Mesodermal cell (in vitro differentiated cells): Measurements from ENCODE around the gene PAPSS1. TPM values are rescaled to one million over a fixed set of nuclear protein-coding genes. Genes with fewer than 3 reads are reported as not detected.

Source experiments
- H3K27ac ChIP-seq: 2 replicates; pipeline ENCODE4 v1.7.0; 2013; ENCODE audit warnings: mild to moderate bottlenecking, low read depth, low read length, moderate library complexity; ENCODE audit not compliant: severe bottlenecking
- H3K36me3 ChIP-seq: 2 replicates; pipeline ENCODE4 v1.7.1; 2013; ENCODE audit warnings: mild to moderate bottlenecking, low read length, moderate library complexity; ENCODE audit not compliant: control insufficient read depth, insufficient read depth
- H3K4me1 ChIP-seq: one replicate; pipeline ENCODE4 v1.7.1; 2013; ENCODE audit warnings: mild to moderate bottlenecking, low read length; ENCODE audit not compliant: insufficient read depth, control insufficient read depth, poor library complexity, severe bottlenecking
- H3K4me3 ChIP-seq: 2 replicates; pipeline ENCODE4 v1.7.0; 2013; ENCODE audit warnings: low read length, control low read depth, mild to moderate bottlenecking; ENCODE audit not compliant: insufficient read depth, poor library complexity, severe bottlenecking; ENCODE audit errors: extremely low read depth
- H3K9me3 ChIP-seq: 2 replicates; pipeline ENCODE4 v1.7.1; 2013; ENCODE audit warnings: mild to moderate bottlenecking, low read length, moderate library complexity; ENCODE audit not compliant: control insufficient read depth
- WGBS, 2 experiments: methylation state at CpG; one replicate each; pipeline ENCODE4 v1.1.5; 2013; ENCODE audit warnings: missing lambda C conversion rate in 2 of 2; ENCODE audit not compliant: insufficient coverage in 2 of 2; 5-methylcytosine and 5-hydroxymethylcytosine counted together
- polyA plus RNA-seq, 2 experiments: library from polyadenylated mRNA; stranded (reverse); fragments of 50-300 nt; gene quantifications; one replicate each; pipeline ENCODE4 v1.2.3, GENCODE V29; 2013

Gene PAPSS1
- 187 TPM for polyA plus RNA-seq (2013, experiment 1 of 2)
- polyA plus RNA-seq (2013, experiment 2 of 2) = 177 TPM

- Histone ChIP-seq H3K9me3 (no peaks in the 10 kb centered on the region), H3K4me1 (peaks cover 7% of the 10 kb centered on the region), H3K4me3 (peak within 1 kb of the TSS; percentile 80), H3K36me3 (peaks cover 23% of the 10 kb centered on the region), H3K27ac (peak within 1 kb of the TSS; percentile 91)
- 0% methylated on average over 44 to 85 of the region's 90 CpGs for WGBS, 2 experiments
Observed at GRCh38 chr4:107719922-107720722, at the start of gene PAPSS1. Gene PAPSS1 (minus strand): TSS chr4:107720234. CDS start chr4:107720179, 55 bp downstream.

GRCh38 chr4:107760281-107760947, 40.4 kb upstream of the PAPSS1 start:
- no peaks in the 10 kb centered on the region for H3K4me1 ChIP-seq
- no peak overlapping the region for H3K4me3 ChIP-seq
- no peak overlapping the region for H3K27ac ChIP-seq
- no peaks in the 10 kb centered on the region for H3K9me3 ChIP-seq
- H3K36me3 ChIP-seq = no peaks in the 10 kb centered on the region
- WGBS, 2 experiments = 74 to 94% methylated on average over 2 of the region's 10 CpGs

- Histone ChIP-seq H3K27ac (no peak overlapping the region), H3K4me1 (no peaks in the 10 kb centered on the region), H3K36me3 (no peaks in the 10 kb centered on the region), H3K4me3 (no peak overlapping the region), H3K9me3 (no peaks in the 10 kb centered on the region)
- WGBS, 2 experiments = no CpG with 5 or more reads among the region's 2 CpGs
Observed at GRCh38 chr4:107757864-107758476, 37.9 kb upstream of the PAPSS1 start.

- 68 to 84% methylated on average over 5 of the region's 5 CpGs for WGBS, 2 experiments
- no peaks in the 10 kb centered on the region for H3K9me3 ChIP-seq
- H3K27ac ChIP-seq = no peak overlapping the region
- H3K36me3 ChIP-seq = no peaks in the 10 kb centered on the region
- no peak overlapping the region for H3K4me3 ChIP-seq
- H3K4me1 ChIP-seq = no peaks in the 10 kb centered on the region
Observed at GRCh38 chr4:107757283-107757682, 37.2 kb upstream of the PAPSS1 start.

- Histone ChIP-seq H3K27ac (no peak overlapping the region), H3K36me3 (no peaks in the 10 kb centered on the region), H3K4me1 (no peaks in the 10 kb centered on the region), H3K9me3 (no peaks in the 10 kb centered on the region), H3K4me3 (no peak overlapping the region)
- WGBS, 2 experiments = 81 to 84% methylated on average over 4 of the region's 4 CpGs
Observed at GRCh38 chr4:107755841-107756356, 35.9 kb upstream of the PAPSS1 start.

GRCh38 chr4:107751670-107752069, 31.6 kb upstream of the PAPSS1 start:
- WGBS, 2 experiments = 100% methylated on average over 1 of the region's 2 CpGs; no CpG with 5 or more reads in 1 of the 2 experiments
- no peak overlapping the region for H3K4me3 ChIP-seq
- H3K27ac ChIP-seq = no peak overlapping the region
- no peaks in the 10 kb centered on the region for H3K36me3 ChIP-seq
- H3K4me1 ChIP-seq = no peaks in the 10 kb centered on the region
- no peaks in the 10 kb centered on the region for H3K9me3 ChIP-seq

- H3K36me3 ChIP-seq = no peaks in the 10 kb centered on the region
- no peaks in the 10 kb centered on the region for H3K4me1 ChIP-seq
- H3K9me3 ChIP-seq = no peaks in the 10 kb centered on the region
- H3K27ac ChIP-seq = no peak overlapping the region
- WGBS, 2 experiments = 93% methylated on average over 3 of the region's 5 CpGs; no CpG with 5 or more reads in 1 of the 2 experiments
- no peak overlapping the region for H3K4me3 ChIP-seq
Observed at GRCh38 chr4:107747748-107748486, 27.9 kb upstream of the PAPSS1 start.

GRCh38 chr4:107746161-107746560, 26.1 kb upstream of the PAPSS1 start:
- no peak overlapping the region for H3K27ac ChIP-seq
- no peaks in the 10 kb centered on the region for H3K9me3 ChIP-seq
- H3K4me1 ChIP-seq = no peaks in the 10 kb centered on the region
- no peak overlapping the region for H3K4me3 ChIP-seq
- H3K36me3 ChIP-seq = no peaks in the 10 kb centered on the region
- no CpG with 5 or more reads among the region's 1 CpG for WGBS, 2 experiments

GRCh38 chr4:107744532-107744931, 24.5 kb upstream of the PAPSS1 start:
- Histone ChIP-seq H3K27ac (no peak overlapping the region), H3K4me3 (no peak overlapping the region), H3K4me1 (no peaks in the 10 kb centered on the region), H3K36me3 (no peaks in the 10 kb centered on the region), H3K9me3 (no peaks in the 10 kb centered on the region)

- Histone ChIP-seq H3K4me3 (no peak overlapping the region), H3K27ac (no peak overlapping the region), H3K4me1 (no peaks in the 10 kb centered on the region), H3K36me3 (no peaks in the 10 kb centered on the region), H3K9me3 (no peaks in the 10 kb centered on the region)
- WGBS, 2 experiments = no CpG with 5 or more reads among the region's 1 CpG
Observed at GRCh38 chr4:107743532-107743931, 23.5 kb upstream of the PAPSS1 start.
